ENCODE results near the gene CCDC9B.

DNA sequence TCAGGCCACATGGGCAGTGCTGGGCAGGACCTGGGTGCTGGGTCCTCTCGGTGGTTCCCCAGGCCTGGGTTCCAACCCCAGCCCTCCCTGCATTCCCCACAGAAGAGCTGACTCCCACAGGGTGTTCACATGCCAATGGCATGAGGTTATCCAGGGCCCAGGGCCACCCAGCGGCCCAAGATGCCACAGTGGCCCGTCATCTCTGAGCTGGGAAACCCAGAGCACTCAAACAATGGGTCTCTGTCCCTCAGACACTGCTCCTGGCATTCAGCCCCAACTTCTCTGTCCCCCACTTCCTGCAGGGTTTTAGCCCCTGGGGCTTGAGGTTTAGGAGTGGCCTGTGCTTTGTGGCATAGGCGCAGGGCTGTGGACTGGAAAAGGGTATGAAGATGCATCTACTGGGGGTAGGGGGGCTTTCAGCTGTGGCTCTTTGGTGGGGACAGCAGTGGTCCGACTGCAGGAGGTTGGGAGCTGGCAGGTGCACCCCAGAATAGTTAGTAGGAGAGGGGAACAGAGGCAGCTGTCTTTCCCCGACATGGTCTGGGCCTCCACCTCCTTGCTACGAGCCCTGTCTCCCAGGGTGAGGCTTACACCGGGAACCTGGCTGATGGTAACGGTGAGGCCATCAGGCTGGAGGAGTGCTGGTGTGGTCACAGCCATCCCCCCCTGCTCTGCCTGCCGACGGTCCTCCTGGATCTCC lies 1.7 kb downstream of the CCDC9B start:
- TF ChIP-seq, protein P1, sequence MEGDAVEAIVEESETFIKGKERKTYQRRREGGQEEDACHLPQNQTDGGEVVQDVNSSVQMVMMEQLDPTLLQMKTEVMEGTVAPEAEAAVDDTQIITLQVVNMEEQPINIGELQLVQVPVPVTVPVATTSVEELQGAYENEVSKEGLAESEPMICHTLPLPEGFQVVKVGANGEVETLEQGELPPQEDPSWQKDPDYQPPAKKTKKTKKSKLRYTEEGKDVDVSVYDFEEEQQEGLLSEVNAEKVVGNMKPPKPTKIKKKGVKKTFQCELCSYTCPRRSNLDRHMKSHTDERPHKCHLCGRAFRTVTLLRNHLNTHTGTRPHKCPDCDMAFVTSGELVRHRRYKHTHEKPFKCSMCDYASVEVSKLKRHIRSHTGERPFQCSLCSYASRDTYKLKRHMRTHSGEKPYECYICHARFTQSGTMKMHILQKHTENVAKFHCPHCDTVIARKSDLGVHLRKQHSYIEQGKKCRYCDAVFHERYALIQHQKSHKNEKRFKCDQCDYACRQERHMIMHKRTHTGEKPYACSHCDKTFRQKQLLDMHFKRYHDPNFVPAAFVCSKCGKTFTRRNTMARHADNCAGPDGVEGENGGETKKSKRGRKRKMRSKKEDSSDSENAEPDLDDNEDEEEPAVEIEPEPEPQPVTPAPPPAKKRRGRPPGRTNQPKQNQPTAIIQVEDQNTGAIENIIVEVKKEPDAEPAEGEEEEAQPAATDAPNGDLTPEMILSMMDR (IDR thresholded peaks at IDR 0.05; ENCODE audit: low read length): no peak
- no peak for TF ChIP-seq EZH2 (optimal IDR thresholded peaks at IDR 0.05; ENCODE audit: low read depth, low read length)
